HEK293T (cell line): ENCODE results near the gene MEI4.

Experiments used
- BHLHE40 ChIP-seq: fragments of 450-650 bp; IDR thresholded peaks from 2 replicates; pipeline ENCODE4 v1.6.1; 2016; ENCODE audit warnings: mild to moderate bottlenecking, moderate library complexity, borderline replicate concordance
- FOXK2 ChIP-seq: fragments of 450-650 bp; IDR thresholded peaks from 2 replicates; pipeline ENCODE4 v1.6.1; 2016; ENCODE audit warnings: mild to moderate bottlenecking
- SP1 ChIP-seq: fragments of 450-650 bp; IDR thresholded peaks from 2 replicates; pipeline ENCODE4 v1.6.1; 2017
- SUZ12 ChIP-seq: fragments of 450-650 bp; IDR thresholded peaks from 2 replicates; pipeline ENCODE4 v1.6.1; 2016; ENCODE audit warnings: mild to moderate bottlenecking
- TARDBP ChIP-seq: fragments of 450-650 bp; IDR thresholded peaks from 2 replicates; pipeline ENCODE4 v1.6.1; 2016

DNA sequence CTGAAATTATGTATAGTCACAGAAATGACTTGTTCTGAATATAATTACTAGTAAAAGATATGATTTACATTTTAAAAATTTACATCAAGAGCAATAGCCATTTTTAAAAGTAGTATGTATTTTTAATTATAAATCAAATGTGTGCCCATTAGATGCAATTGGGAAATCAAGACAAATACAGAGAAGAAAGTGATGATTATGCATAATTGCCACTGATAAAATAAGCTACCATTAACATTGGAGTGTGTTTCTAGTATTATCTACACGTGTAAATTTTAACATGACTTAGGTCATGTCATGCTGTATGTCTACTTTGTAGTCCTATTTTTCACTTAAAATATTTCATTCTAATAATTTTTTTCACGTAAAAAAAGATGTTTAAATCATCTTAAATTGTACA lies 22.8 kb upstream of the MEI4 start:
- TF ChIP-seq SP1 (no peak), FOXK2 (no peak), TARDBP (no peak), SUZ12 (no peak), BHLHE40 (no peak)
